ENCODE results near the gene MTMR3. TPM values are rescaled to one million over a fixed set of nuclear protein-coding genes. Genes with fewer than 3 reads are reported as not detected.

MTMR3 gene
- total RNA-seq, 4 donors from 2014 or later = 17.2 to 77.8 (median 62.5) TPM

DNA sequence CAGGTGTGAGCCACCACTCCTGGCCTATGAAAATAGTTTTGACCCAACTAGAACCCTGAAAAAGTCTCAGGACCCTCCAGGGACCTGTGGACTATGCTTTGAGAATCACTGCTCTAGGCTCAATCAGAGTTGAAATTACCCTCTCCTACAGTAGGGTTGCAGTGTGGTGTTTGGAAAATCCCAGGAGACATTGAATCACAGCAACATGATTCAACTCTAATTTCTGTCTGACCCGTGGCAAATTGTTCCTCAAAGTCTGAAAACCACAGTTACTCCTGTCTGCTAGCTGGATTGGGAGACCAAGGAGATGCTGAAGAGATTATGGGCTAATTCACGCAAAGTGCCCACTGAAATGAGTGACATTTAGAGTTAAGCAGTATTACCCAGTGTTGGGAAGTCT is 5.4 kb upstream of the MTMR3 start:
- H3K27ac ChIP-seq = no peak overlapping the region
- no peaks in the 10 kb centered on the region for H3K9me3 ChIP-seq
- no peaks in the 10 kb centered on the region for H3K4me1 ChIP-seq
- DNase-seq = no peak
- TF ChIP-seq, protein P1, sequence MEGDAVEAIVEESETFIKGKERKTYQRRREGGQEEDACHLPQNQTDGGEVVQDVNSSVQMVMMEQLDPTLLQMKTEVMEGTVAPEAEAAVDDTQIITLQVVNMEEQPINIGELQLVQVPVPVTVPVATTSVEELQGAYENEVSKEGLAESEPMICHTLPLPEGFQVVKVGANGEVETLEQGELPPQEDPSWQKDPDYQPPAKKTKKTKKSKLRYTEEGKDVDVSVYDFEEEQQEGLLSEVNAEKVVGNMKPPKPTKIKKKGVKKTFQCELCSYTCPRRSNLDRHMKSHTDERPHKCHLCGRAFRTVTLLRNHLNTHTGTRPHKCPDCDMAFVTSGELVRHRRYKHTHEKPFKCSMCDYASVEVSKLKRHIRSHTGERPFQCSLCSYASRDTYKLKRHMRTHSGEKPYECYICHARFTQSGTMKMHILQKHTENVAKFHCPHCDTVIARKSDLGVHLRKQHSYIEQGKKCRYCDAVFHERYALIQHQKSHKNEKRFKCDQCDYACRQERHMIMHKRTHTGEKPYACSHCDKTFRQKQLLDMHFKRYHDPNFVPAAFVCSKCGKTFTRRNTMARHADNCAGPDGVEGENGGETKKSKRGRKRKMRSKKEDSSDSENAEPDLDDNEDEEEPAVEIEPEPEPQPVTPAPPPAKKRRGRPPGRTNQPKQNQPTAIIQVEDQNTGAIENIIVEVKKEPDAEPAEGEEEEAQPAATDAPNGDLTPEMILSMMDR (IDR thresholded peaks at IDR 0.05) = no peak
- no peak for TF ChIP-seq POLR2A (IDR thresholded peaks at IDR 0.05)
- H3K4me3 ChIP-seq = no peak overlapping the region
- no peaks in the 10 kb centered on the region for H3K36me3 ChIP-seq
- no peaks in the 10 kb centered on the region for H3K27me3 ChIP-seq
- intact Hi-C loops (cut with DNase I; ENCODE audit: low total_unique reads) = no loop called here

GRCh38 chr22:29879753-29880152 is 3.2 kb upstream of the MTMR3 start:
- no peak overlapping the region for H3K27ac ChIP-seq
- H3K36me3 ChIP-seq = no peaks in the 10 kb centered on the region
- intact Hi-C loops (cut with DNase I; ENCODE audit: low total_unique reads) = no loop called here
- no peak for TF ChIP-seq POLR2A (IDR thresholded peaks at IDR 0.05)
- TF ChIP-seq, protein P1 (IDR thresholded peaks at IDR 0.05) = no peak
- no peaks in the 10 kb centered on the region for H3K9me3 ChIP-seq
- H3K4me1 ChIP-seq = no peaks in the 10 kb centered on the region
- no peak overlapping the region for H3K4me3 ChIP-seq
- no peaks in the 10 kb centered on the region for H3K27me3 ChIP-seq
- no peak for DNase-seq

DNA sequence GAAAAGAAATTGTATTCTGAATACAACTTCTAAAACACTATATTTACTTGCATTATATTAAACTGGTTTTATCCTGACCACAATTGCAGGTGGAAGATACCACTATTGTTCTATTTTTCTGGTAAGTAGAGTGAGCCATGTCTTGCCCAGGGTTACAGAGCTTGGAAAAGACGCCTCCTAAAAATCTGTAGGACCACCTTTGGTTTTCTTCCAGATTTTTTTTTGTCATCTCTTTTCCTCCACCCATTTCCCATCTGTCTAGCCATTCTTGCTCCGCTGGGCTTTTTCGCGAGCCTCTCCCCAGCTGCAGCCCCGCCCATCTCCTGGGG is 294 bp upstream of the MTMR3 start:
- Histone ChIP-seq H3K4me1 (no peaks in the 10 kb centered on the region), H3K27ac (peak overlapping the region in 1 of 2 donors; percentile 97), H3K27me3 (no peaks in the 10 kb centered on the region), H3K36me3 (no peaks in the 10 kb centered on the region), H3K4me3 (peak overlapping the region; percentile 78 to 100), H3K9me3 (no peaks in the 10 kb centered on the region)
- no peak for TF ChIP-seq POLR2A (IDR thresholded peaks at IDR 0.05)
- TF ChIP-seq, protein P1 (IDR thresholded peaks at IDR 0.05) = no peak
- DNase-seq = no peak
- intact Hi-C loops (cut with DNase I; ENCODE audit: low total_unique reads) = no loop called here

DNA sequence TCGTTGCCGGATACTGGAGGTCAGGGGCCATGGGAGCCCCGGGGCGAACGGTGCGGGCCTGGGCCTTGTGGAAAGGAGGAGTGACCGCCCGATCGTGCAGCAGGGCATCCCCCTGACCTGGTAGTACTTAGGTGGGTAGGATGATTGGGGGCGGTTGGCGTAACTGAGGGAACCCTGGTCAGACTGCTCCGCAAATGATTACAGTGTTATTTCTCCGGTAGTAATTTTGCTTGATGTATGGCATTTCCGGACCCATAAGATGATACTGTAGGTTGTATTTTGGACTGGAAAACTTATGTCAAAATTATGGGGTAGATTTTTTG is 762 bp downstream of the MTMR3 start:
- intact Hi-C loops (cut with DNase I; ENCODE audit: low total_unique reads) = no loop called here
- Histone ChIP-seq H3K27me3 (no peaks in the 10 kb centered on the region), H3K9me3 (no peaks in the 10 kb centered on the region), H3K4me3 (peak overlapping the region; percentile 78 to 100), H3K4me1 (no peaks in the 10 kb centered on the region), H3K36me3 (no peaks in the 10 kb centered on the region), H3K27ac (peak overlapping the region; percentile 95 to 97)
- DNase-seq = no peak
- TF ChIP-seq POLR2A (IDR thresholded peaks at IDR 0.05) = no peak
- TF ChIP-seq, protein P1 (IDR thresholded peaks at IDR 0.05) = no peak

GRCh38 chr22:29885610-29886009 is 2.6 kb downstream of the MTMR3 start:
- Histone ChIP-seq H3K27ac (no peak overlapping the region), H3K27me3 (no peaks in the 10 kb centered on the region), H3K9me3 (no peaks in the 10 kb centered on the region), H3K4me1 (no peaks in the 10 kb centered on the region), H3K4me3 (no peak overlapping the region), H3K36me3 (no peaks in the 10 kb centered on the region)
- no peak for DNase-seq
- intact Hi-C loops (cut with DNase I; ENCODE audit: low total_unique reads) = no loop called here
- TF ChIP-seq, protein P1 (IDR thresholded peaks at IDR 0.05) = no peak
- TF ChIP-seq POLR2A (IDR thresholded peaks at IDR 0.05) = no peak
